ENCODE results near the gene LIN28A. TPM values are rescaled to one million over a fixed set of nuclear protein-coding genes. Genes with fewer than 3 reads are reported as not detected.
"Not testable (repeated sequence)": the region's sequence is repeated elsewhere in the genome, so short reads cannot be mapped to it uniquely, and the experiment has no call there.

The LIN28A gene
- total RNA-seq, 4 donors from 2014 or later = not detected

- H3K4me3 ChIP-seq (ENCODE audit: low read depth, poor library complexity, severe bottlenecking) = no peak overlapping the region
- DNase-seq (ENCODE audit: low spot score in 2 of 2) = no peak
- 81 to 88% methylated on average over 4 of the region's 4 CpGs for whole genome bisulfite sequencing, 2 donors
- intact Hi-C loops (cut with DNase I; ENCODE audit: low total_unique reads) = no loop called here
- TF ChIP-seq POLR2A (IDR thresholded peaks at IDR 0.05) (no peak), CTCF (IDR thresholded peaks at IDR 0.05) (no peak)
Measured at GRCh38 chr1:26373281-26373680, 37.3 kb upstream of the LIN28A start.

GRCh38 chr1:26373789-26374188, 36.8 kb upstream of the LIN28A start:
- H3K4me3 ChIP-seq (ENCODE audit: low read depth, poor library complexity, severe bottlenecking) = no peak overlapping the region
- WGBS, 2 donors = 54 to 57% methylated on average over 2 of the region's 2 CpGs
- DNase-seq (ENCODE audit: low spot score in 2 of 2) = no peak
- intact Hi-C loops (cut with DNase I; ENCODE audit: low total_unique reads) = no loop called here
- TF ChIP-seq CTCF (IDR thresholded peaks at IDR 0.05) = no peak
- no peak for TF ChIP-seq POLR2A (IDR thresholded peaks at IDR 0.05)

- H3K4me3 ChIP-seq (ENCODE audit: low read depth, poor library complexity, severe bottlenecking); intact Hi-C loops (cut with DNase I; ENCODE audit: low total_unique reads); DNase-seq (ENCODE audit: low spot score in 2 of 2): not testable (repeated sequence)
- WGBS, 2 donors = 44 to 63% methylated on average over 2 of the region's 2 CpGs
Measured at GRCh38 chr1:26374361-26374760, 36.3 kb upstream of the LIN28A start.

GRCh38 chr1:26375081-26375480, 35.5 kb upstream of the LIN28A start:
- intact Hi-C loops (cut with DNase I; ENCODE audit: low total_unique reads) = no loop called here
- 58 to 61% methylated on average over 6 of the region's 6 CpGs for WGBS, 2 donors
- H3K4me3 ChIP-seq (ENCODE audit: low read depth, poor library complexity, severe bottlenecking) = no peak overlapping the region
- TF ChIP-seq CTCF (IDR thresholded peaks at IDR 0.05) (no peak), POLR2A (IDR thresholded peaks at IDR 0.05) (no peak)
- no peak for DNase-seq (ENCODE audit: low spot score in 2 of 2)

GRCh38 chr1:26376050-26376449, 34.6 kb upstream of the LIN28A start:
- DNase-seq (ENCODE audit: low spot score in 2 of 2) = no peak
- WGBS, 2 donors = 96 to 97% methylated on average over 4 of the region's 4 CpGs
- TF ChIP-seq CTCF (IDR thresholded peaks at IDR 0.05) (no peak), POLR2A (IDR thresholded peaks at IDR 0.05) (no peak)
- no peak overlapping the region for H3K4me3 ChIP-seq (ENCODE audit: low read depth, poor library complexity, severe bottlenecking)
- intact Hi-C loops (cut with DNase I; ENCODE audit: low total_unique reads) = no loop called here

GRCh38 chr1:26378088-26378878, 32.3 kb upstream of the LIN28A start:
- H3K4me3 ChIP-seq (ENCODE audit: low read depth, poor library complexity, severe bottlenecking) = no peak overlapping the region
- no peak for DNase-seq (ENCODE audit: low spot score in 2 of 2)
- intact Hi-C loops (cut with DNase I; ENCODE audit: low total_unique reads) = no loop called here
- no peak for TF ChIP-seq POLR2A (IDR thresholded peaks at IDR 0.05)
- no peak for TF ChIP-seq CTCF (IDR thresholded peaks at IDR 0.05)
- WGBS, 2 donors = 17 to 23% methylated on average over 5 of the region's 5 CpGs
